Measurements from ENCODE around the gene PEX7.

GRCh38 chr6:136793363-136793762 lies 29.0 kb upstream of the PEX7 start:
- TF ChIP-seq CTCF (conservative IDR thresholded peaks at IDR 0.05; ENCODE audit: low read depth in 2 of 2) (no peak), REST (IDR thresholded peaks at IDR 0.05; ENCODE audit: unreplicated experiment) (no peak), EZH2 (IDR thresholded peaks at IDR 0.05; ENCODE audit: low read depth, unreplicated experiment) (no peak), JUNB (IDR thresholded peaks at IDR 0.05; ENCODE audit: unreplicated experiment) (no peak), POLR2AphosphoS5 (IDR thresholded peaks at IDR 0.05; ENCODE audit: low read depth) (no peak), EZH2phosphoT487 (IDR thresholded peaks at IDR 0.05; ENCODE audit: unreplicated experiment) (no peak), ZNF331 (CRISPR knock-in tag; IDR thresholded peaks at IDR 0.05; ENCODE audit: low read depth) (no peak)
